OCI-LY1 (cell line): ENCODE results near the gene GK2.

ENCODE experiments used
- H2AFZ ChIP-seq: fragments of 200-600 bp; sonication (generic), shearing (Covaris generic); 2 replicates; pipeline ENCODE4 v1.6.0; 2014; ENCODE audit warnings: antibody characterized with exemption, mild to moderate bottlenecking, low read length
- H3F3A ChIP-seq: fragments of 200-600 bp; sonication (generic), shearing (Covaris generic); 2 replicates; pipeline ENCODE4 v1.6.0; 2014; ENCODE audit warnings: mild to moderate bottlenecking, antibody characterized with exemption, low read length, moderate library complexity; ENCODE audit not compliant: insufficient read depth
- H3K27ac ChIP-seq: fragments of 200-600 bp; sonication (generic); 2 replicates; pipeline ENCODE4 v1.5.1; 2014; ENCODE audit warnings: low read length, mixed run types, mild to moderate bottlenecking, low read depth; ENCODE audit not compliant: poor library complexity, severe bottlenecking
- H3K27me3 ChIP-seq: fragments of 200-600 bp; sonication (generic); 2 replicates; pipeline ENCODE4 v1.6.0; 2014; ENCODE audit warnings: antibody characterized with exemption, mild to moderate bottlenecking, low read length, moderate library complexity; ENCODE audit not compliant: insufficient read depth
- H3K36me3 ChIP-seq: fragments of 200-600 bp; sonication (generic); 2 replicates; pipeline ENCODE4 v1.6.1; 2014; ENCODE audit warnings: mild to moderate bottlenecking, antibody characterized with exemption, low read length, moderate library complexity, mixed read lengths; ENCODE audit not compliant: insufficient read depth
- H3K4me1 ChIP-seq: fragments of 200-600 bp; sonication (generic); 2 replicates; pipeline ENCODE4 v1.5.1; 2014; ENCODE audit warnings: mild to moderate bottlenecking, low read length, moderate library complexity; ENCODE audit not compliant: insufficient read depth, severe bottlenecking
- H3K4me2 ChIP-seq: fragments of 200-600 bp; sonication (generic), shearing (Covaris generic); 2 replicates; pipeline ENCODE4 v1.6.1; 2014; ENCODE audit warnings: low read length
- H3K4me3 ChIP-seq: fragments of 200-600 bp; sonication (generic); 2 replicates; pipeline ENCODE4 v1.5.1; 2014; ENCODE audit warnings: low read length, low read depth, mild to moderate bottlenecking, mixed read lengths; ENCODE audit not compliant: poor library complexity, severe bottlenecking
- H3K79me2 ChIP-seq: fragments of 200-600 bp; shearing (Covaris generic); 2 replicates; pipeline ENCODE4 v1.6.1; 2016; ENCODE audit warnings: mixed run types, low read length, mixed read lengths; ENCODE audit not compliant: insufficient read depth
- H3K9ac ChIP-seq: fragments of 200-600 bp; sonication (generic), shearing (Covaris generic); 2 replicates; pipeline ENCODE4 v1.6.1; 2014; ENCODE audit warnings: mild to moderate bottlenecking, low read length, mixed read lengths
- H3K9me2 ChIP-seq: fragments of 200-600 bp; sonication (generic), shearing (Covaris generic); 2 replicates; pipeline ENCODE4 v1.6.1; 2014; ENCODE audit warnings: low read depth, mild to moderate bottlenecking, low read length, mixed read lengths
- H3K9me3 ChIP-seq: fragments of 200-600 bp; shearing (Covaris generic); 2 replicates; pipeline ENCODE4 v1.6.1; 2014; ENCODE audit warnings: low read length, mixed read lengths
- H4K20me1 ChIP-seq: fragments of 200-600 bp; sonication (generic), shearing (Covaris generic); 2 replicates; pipeline ENCODE4 v1.6.0; 2016; ENCODE audit warnings: mild to moderate bottlenecking, low read length; ENCODE audit not compliant: insufficient read depth
- EZH2 ChIP-seq: fragments of 200-600 bp; sonication (generic), shearing (Covaris generic); IDR thresholded peaks from 2 replicates; pipeline ENCODE4 v1.8.0; 2017; ENCODE audit warnings: borderline replicate concordance, mixed run types, mild to moderate bottlenecking, antibody characterized with exemption, low read length, moderate library complexity, mixed read lengths
- TF ChIP-seq, protein P1 (sequence below): fragments of 200-600 bp; sonication (generic), shearing (Covaris generic); IDR thresholded peaks from 2 replicates; pipeline ENCODE4 v1.5.1; 2017; ENCODE audit warnings: mild to moderate bottlenecking, antibody characterized with exemption, low read length, moderate library complexity, mixed read lengths

The GK2 gene

GRCh38 chr4:79390890-79391289 lies 17.1 kb downstream of the GK2 start:
- Histone ChIP-seq H2AFZ (no peak overlapping the region), H3K9me2 (no peaks in the 10 kb centered on the region), H3K27ac (no peak overlapping the region), H3K9me3 (no peaks in the 10 kb centered on the region), H4K20me1 (no peaks in the 10 kb centered on the region), H3K4me1 (no peaks in the 10 kb centered on the region), H3K4me3 (no peak overlapping the region), H3K79me2 (no peaks in the 10 kb centered on the region), H3K27me3 (no peaks in the 10 kb centered on the region), H3K4me2 (no peak overlapping the region), H3K36me3 (no peaks in the 10 kb centered on the region), H3F3A (no peaks in the 10 kb centered on the region), H3K9ac (no peak overlapping the region)
- TF ChIP-seq, protein P1, sequence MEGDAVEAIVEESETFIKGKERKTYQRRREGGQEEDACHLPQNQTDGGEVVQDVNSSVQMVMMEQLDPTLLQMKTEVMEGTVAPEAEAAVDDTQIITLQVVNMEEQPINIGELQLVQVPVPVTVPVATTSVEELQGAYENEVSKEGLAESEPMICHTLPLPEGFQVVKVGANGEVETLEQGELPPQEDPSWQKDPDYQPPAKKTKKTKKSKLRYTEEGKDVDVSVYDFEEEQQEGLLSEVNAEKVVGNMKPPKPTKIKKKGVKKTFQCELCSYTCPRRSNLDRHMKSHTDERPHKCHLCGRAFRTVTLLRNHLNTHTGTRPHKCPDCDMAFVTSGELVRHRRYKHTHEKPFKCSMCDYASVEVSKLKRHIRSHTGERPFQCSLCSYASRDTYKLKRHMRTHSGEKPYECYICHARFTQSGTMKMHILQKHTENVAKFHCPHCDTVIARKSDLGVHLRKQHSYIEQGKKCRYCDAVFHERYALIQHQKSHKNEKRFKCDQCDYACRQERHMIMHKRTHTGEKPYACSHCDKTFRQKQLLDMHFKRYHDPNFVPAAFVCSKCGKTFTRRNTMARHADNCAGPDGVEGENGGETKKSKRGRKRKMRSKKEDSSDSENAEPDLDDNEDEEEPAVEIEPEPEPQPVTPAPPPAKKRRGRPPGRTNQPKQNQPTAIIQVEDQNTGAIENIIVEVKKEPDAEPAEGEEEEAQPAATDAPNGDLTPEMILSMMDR: no peak
- no peak for TF ChIP-seq EZH2

DNA sequence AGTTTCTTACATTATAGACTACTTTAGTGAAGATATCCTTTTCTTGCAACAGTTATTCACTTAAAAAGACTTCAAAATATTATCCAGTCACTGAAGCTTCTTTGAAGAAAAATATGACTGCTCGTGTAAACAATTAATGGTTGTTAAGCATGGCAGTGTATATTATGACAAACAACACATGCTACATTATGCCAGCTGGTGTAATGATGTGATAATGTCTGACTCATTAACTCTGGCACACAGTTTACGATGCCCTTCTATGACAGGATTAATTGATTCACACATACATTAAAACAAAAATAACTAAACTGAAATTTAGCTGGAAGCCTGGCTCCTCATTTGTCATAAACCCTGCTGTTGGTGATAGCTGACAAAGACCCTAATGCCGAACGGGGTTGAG lies 22.4 kb downstream of the GK2 start:
- Histone ChIP-seq H3K4me3 (no peak overlapping the region), H3K9me3 (no peaks in the 10 kb centered on the region), H2AFZ (no peak overlapping the region), H3K36me3 (no peaks in the 10 kb centered on the region), H3K27ac (no peak overlapping the region), H3K9ac (no peak overlapping the region), H3K4me1 (no peaks in the 10 kb centered on the region), H3K4me2 (no peak overlapping the region), H3K9me2 (no peaks in the 10 kb centered on the region), H3K27me3 (no peaks in the 10 kb centered on the region), H3K79me2 (no peaks in the 10 kb centered on the region), H4K20me1 (no peaks in the 10 kb centered on the region), H3F3A (no peaks in the 10 kb centered on the region)
- TF ChIP-seq, protein P1: no peak
- no peak for TF ChIP-seq EZH2

DNA sequence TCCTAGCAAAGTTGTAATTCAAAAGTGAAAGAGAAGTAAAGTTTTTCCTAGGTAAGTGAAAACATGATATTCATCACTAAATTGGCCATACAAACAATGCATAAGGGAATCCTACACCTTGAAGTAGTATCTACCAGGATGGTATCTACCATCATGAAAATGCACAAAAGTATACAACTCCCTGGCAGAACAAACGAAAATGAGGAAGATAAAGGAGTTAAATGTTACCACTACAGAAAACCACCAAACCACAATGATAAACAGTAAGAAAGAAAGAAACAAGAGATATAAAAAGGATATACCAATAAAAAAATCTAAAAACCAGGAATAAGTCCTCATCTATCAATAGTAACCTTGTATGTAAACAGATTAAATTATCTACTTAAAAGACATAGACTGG lies 26.9 kb downstream of the GK2 start:
- Histone ChIP-seq H3K4me3 (no peak overlapping the region), H3K9ac (no peak overlapping the region), H3K79me2 (no peaks in the 10 kb centered on the region), H2AFZ (no peak overlapping the region), H3F3A (no peaks in the 10 kb centered on the region), H3K4me1 (no peaks in the 10 kb centered on the region), H3K36me3 (no peaks in the 10 kb centered on the region), H4K20me1 (no peaks in the 10 kb centered on the region), H3K27ac (no peak overlapping the region), H3K4me2 (no peak overlapping the region), H3K9me2 (no peaks in the 10 kb centered on the region), H3K9me3 (no peaks in the 10 kb centered on the region), H3K27me3 (no peaks in the 10 kb centered on the region)
- no peak for TF ChIP-seq EZH2
- TF ChIP-seq, protein P1: no peak
